Activated T-helper 1 cell treated with anti-CD3 and anti-CD28 coated beads, Interleukin-2, amount 50 U/mL, for 16 hours (primary cell): ENCODE measurements around the gene SOX9.
"Not testable (repeated sequence)": the region's sequence is repeated elsewhere in the genome, so short reads cannot be mapped to it uniquely, and the experiment has no call there.

ENCODE experiments used
- DNase-seq, 2 donors: peaks; one replicate each; pipeline ENCODE4 v3.0.0-alpha.2; 2020; ENCODE audit warnings: low read depth in 1 of 2, low spot score in 1 of 2

Gene SOX9

DNA sequence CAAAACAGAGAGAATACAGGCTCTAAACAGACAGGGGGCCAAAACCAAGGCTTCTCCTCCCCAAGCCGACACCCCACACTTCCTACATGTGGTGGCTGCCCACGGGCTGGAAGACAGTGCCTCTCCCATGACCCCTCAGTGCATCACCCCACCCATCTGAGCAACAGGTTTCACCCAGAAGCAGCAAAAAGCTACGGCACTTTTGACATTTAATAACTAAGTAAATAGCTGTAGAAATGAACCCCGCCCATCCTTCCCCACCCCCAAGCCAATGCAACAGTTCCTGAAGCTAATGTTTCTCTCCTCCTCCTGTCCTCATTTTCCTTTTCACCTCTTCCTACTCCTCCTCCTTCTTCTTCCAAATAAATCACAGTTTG is 9.9 kb upstream of the SOX9 start:
- DNase-seq, result no peak

DNA sequence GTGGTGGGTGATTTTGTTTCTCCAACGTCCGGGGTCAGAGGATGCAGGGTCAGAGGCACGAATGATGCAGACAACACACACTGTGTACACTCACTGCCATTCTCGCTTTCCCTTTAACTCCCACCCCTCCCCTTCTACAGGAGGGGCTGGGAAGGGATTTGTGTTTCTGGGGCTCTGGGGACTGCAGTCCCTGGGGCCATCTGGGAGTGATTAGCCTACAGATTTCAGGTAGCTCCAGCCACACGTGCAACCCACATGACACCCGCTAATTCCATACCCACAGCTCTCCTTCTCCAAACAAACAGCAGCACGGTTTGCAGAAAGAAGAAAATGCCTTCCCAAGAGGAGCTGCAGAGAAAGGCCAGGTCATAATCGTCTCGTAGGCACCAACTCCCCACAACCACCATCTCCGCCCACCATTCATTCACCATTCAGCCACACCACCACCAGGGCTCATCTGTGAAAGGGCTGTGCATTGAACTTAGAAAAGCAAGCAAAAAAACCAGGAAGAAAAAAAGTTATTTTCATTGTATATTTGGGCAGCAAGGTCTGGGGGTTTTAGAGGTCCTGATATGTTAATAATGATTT is 9.4 kb upstream of the SOX9 start:
- DNase-seq, result no peak

GRCh38 chr17:72111926-72112325 is 8.9 kb upstream of the SOX9 start:
- DNase-seq, result not testable (repeated sequence)

GRCh38 chr17:72113751-72114150 is 7.1 kb upstream of the SOX9 start:
- DNase-seq, result no peak

GRCh38 chr17:72115781-72116525 is 4.9 kb upstream of the SOX9 start:
- DNase-seq, result no peak

DNA sequence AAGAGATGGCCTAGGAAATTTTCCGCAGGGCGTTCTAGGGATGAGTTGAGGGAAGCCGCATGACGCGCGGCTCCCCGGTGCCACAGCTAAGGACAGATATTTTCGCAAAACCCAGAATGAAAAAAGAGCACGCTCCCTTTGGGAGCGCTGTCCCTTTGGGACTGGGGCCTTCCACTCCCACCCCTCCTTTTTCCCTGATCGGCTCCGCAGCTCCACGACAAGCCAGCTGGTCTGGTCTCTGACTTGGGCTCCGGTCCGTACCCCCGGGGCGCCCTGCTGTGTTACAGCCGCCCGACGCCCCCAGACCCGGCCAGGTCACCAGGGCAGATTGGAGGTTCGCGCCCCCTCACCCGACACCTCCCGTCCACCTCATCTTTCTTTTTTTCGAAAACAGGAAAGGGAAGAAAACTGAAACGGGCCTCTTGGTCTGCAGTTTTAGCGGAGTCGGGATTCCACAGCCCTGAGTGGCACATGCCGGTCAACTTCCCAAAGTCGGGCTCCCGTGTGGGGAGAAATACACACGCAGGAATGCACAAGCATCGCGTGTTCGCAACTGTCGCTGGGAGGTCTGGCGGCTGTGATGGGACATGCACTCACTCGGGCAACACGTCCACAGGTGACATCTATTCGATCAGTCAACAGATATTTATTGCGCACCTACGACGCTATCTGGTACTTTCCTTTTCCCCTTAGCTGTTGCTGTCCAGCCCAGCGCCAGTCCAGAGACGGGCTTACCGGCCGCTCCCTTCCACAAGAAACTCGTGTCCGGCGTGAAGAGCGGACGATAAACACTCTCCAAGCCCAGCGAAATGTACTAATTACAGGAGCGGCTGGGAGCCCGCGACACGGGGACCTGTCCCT is 3.9 kb upstream of the SOX9 start:
- no peak for DNase-seq

DNA sequence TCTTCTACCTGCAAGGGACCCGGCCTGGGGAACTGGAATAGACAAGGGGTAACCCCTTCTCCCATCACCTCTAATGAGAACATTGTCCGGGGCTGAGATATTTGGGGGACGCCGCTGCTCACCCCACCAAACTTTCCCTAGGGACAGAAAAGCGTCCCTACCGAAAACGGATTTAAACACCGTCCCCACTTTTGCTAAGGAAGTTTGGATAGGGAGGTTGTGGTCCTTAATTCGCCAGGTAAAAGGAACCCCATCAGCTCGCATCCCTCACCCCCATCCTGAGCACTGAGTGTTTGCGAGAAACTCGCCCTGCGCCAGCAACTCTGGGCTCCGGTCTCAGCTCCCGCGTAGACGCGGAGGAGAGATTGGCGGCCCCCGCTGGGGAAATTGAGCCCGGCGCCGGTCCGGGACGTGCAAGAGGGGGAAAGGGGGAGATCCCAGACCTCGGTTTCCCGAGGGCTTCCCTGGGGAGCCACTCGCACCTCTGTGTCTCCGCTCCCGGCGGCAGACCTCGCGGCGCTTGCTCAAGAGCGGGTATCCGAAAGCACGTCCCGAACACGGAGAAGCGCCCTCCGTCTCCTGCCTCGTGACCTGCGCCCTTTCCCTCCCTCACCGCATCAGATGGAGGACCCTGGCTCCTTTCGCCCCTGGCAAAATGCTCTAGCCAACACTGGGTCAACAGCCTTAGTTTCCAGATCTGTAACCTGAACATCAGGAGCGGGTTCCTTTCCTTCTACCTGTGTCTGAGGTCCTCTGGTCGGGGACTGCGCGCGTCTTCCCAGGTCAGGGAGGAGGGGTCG is 3.1 kb upstream of the SOX9 start:
- DNase-seq, result no peak

DNA sequence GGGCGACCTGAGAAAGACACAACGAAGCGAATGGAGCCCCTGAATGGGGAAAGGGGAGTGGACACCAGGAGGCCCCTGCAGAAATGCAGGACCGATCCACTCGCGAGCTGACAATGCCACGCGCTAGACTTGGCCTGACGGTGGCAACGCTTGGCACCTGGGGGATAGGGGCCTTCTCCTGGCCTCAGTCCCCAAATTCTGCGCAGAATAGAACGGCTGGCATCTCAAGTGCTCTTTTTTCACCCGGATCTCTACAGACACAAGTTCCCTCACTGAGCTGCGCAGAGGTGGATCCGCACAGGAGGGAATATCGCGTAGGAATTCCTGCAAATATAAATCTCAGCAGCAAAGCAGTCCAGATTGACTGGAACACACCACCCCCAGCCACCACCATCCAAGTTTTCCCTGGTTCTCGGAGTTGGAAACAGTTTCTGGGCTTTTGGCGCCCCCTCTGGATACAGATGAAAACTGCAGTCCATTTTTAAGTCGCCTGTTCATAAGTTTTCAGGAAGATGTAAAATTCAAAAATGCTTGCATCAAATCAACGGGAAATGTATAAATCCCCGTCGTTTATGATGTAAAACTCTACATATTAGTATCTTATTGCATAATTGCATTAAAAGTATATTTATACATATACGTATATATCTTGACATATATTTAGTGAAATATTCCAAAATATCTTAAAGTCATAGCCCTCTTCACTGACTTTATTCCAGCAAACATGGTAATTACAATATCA is 2.3 kb upstream of the SOX9 start:
- DNase-seq, result no peak

DNA sequence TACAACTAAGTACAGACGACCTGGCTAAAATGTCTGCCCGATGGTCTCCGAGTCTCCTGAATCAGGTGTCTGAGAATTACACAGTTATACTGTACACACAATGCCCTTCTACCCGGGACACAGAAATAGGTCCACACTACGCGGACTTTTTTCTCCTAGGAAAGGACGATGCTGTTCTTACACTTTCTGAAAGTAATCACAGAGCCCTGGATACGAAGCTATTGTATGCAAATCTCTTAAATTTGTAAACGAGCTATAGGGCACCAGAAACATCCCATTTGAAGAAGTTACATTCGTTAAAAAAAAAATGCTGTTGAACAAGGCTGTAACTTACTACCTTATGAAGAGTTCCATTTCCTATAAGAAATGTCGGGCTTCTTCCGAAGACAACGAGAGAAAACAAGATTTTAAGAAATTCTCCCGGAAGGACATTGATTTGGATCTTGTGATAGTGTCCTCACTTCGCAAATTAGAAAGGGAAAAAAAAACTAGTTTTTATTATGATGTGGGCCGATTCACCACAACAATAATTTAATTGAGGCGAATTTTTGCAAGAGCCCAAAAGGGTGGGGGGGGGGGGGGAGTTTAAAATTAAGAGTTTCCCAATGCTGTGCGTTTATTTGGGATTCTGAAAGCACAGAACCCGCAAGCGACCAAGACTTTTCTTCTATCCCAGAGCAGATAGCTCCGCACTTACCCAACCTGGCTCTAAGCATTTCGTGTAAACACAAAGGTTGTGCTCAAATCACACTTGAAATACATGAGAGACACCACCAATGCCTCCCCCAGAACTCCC is 1.5 kb upstream of the SOX9 start:
- no peak for DNase-seq

DNA sequence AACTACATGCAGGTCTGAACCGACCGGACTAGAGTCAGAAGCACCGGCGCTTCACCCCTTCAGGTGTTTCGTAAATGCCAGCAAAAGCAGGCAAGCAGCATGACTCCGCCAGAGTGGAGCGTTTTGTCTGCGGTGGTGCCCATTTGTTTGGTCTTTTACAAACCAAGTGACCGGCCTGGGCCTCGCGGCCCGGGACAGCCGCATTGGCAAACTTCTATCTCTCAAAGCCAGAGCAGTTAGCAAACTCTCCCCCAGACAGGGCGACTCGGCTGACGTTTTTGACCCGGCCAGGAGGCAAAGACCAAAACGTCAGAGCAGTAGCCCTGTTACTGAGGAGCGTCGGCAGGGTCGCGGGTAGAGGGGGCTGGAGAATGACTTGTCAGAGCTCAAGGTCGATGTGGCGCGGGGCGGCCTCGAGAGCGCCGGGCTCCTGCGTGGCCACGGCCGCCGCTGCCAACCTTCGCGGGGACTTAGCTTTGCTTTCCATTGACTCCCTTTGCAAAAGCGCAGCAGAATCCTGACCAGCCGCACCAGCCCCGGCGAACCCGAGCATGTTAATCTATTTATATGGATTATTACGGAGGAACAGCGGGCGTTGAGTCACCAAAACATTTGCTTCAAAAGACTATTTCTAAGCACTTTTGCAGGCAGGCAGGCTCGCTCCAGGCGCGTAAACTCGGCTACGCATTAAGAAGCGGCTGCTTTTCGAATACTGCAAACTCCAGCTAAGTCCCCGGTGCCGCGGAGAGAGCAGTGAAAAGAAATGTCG is 763 bp upstream of the SOX9 start:
- DNase-seq, result no peak

DNA sequence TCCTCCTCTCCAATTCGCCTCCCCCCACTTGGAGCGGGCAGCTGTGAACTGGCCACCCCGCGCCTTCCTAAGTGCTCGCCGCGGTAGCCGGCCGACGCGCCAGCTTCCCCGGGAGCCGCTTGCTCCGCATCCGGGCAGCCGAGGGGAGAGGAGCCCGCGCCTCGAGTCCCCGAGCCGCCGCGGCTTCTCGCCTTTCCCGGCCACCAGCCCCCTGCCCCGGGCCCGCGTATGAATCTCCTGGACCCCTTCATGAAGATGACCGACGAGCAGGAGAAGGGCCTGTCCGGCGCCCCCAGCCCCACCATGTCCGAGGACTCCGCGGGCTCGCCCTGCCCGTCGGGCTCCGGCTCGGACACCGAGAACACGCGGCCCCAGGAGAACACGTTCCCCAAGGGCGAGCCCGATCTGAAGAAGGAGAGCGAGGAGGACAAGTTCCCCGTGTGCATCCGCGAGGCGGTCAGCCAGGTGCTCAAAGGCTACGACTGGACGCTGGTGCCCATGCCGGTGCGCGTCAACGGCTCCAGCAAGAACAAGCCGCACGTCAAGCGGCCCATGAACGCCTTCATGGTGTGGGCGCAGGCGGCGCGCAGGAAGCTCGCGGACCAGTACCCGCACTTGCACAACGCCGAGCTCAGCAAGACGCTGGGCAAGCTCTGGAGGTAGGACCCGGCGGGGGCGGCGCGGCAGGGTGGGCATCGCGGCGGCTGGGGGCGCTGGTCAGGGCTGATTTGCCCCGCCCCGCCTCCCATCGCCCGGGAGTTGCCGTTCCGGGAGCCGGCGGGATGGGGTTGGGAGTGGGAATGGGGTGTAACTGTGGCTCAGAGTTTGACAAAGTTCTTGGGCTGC is 567 bp downstream of the SOX9 start:
- no peak for DNase-seq

DNA sequence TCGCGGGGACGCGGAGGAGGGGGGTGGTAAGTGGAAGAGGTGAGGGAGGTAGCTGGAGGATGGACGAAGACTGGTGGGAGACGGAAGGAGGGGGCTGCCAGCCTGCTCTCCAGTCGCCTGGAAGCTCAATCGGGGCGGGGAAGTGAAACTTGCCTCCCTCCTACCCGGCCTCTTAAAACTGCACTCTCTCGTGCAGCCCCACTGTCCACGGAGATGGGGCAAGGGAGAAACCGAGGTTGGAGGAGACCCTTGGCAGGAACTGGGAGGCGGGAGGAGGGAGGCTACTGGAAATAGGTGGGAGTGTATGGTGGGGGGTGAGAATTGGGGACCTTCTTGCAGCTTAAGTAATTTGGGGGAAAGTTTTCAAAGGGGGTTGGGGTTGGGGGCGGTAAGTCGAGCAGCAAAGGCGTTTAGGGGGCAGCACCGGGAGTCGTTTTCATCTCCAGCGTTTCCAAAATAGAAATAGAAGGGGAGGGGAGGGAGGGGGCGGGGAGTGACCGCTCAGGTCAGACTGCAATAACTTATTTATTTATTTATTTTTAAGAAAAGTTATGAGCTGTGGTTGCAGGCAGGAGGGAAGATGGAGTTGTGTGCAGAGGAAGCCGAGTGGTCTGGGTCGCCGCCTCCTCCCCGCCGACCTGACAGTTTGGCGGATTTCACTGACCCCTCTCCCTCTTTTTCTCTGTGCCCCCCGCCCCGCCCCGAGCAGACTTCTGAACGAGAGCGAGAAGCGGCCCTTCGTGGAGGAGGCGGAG is 1.4 kb downstream of the SOX9 start:
- no peak for DNase-seq

DNA sequence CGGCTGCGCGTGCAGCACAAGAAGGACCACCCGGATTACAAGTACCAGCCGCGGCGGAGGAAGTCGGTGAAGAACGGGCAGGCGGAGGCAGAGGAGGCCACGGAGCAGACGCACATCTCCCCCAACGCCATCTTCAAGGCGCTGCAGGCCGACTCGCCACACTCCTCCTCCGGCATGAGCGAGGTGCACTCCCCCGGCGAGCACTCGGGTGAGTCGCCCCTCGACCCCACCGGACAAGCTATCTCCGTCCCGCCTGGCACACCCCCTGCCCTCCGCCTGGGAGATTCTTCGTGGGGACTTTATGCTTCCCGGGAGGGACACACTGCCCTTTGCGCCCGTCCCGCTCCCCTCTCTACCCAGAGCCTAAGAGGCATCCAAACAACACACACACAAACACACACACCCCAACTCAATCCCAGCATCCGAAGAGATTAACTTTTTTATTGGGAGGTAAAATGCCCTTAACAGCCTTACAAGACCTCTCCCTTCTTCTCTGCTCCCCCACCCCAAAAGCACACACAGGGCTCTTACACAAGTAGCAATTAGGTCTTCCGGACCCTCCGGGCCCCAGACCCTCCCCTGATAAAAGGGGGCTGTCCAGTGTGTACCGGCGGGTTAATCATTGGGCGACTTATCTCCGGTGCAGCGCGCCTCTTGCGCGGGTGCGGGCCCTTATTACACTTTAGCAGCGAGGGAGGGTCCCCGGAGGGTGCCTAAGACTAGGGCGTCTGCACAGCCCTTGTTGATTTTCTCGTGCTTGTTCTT is 2.1 kb downstream of the SOX9 start:
- DNase-seq, result no peak

GRCh38 chr17:72123530-72124437 is 3.0 kb downstream of the SOX9 start:
- DNase-seq, result no peak

- DNase-seq, result no peak
Observed at GRCh38 chr17:72124438-72124775, 3.6 kb downstream of the SOX9 start.

GRCh38 chr17:72125226-72125651 is 4.4 kb downstream of the SOX9 start:
- no peak for DNase-seq
